Renal cortex interstitium (tissue), 3 donors: ENCODE measurements around the gene GSTCD. TPM values are rescaled to one million over a fixed set of nuclear protein-coding genes. Genes with fewer than 3 reads are reported as not detected.

Experiments used
- polyA plus RNA-seq, 3 donors: library from polyadenylated mRNA; unstranded; fragments of 120-200 nt; gene quantifications; one replicate each; pipeline ENCODE4 v1.2.1, GENCODE V29; 2013; ENCODE audit not compliant: insufficient read length in 3 of 3

GSTCD gene
- polyA plus RNA-seq, 3 donors: 15.4 to 19.1 (median 18.3) TPM

Other genes with a start within 250 kb of the GSTCD start
- gene PPA2, start 234.7 kb upstream of the GSTCD start, polyA plus RNA-seq: 100 to 1,000 TPM in 1 of 3 donors, 10 to 100 TPM in 2; 87.6 to 110 (median 96.4) TPM
- gene ARHGEF38, start 156.2 kb upstream of the GSTCD start, polyA plus RNA-seq: 1 to 10 TPM; 4.0 to 8.7 (median 5.3) TPM
- 10 to 100 TPM; 30.0 to 38.8 (median 33.0) TPM for gene INTS12, start 95 bp upstream of the GSTCD start, polyA plus RNA-seq
- 100 to 1,000 TPM; 171 to 187 (median 176) TPM for gene NPNT, start 186.7 kb downstream of the GSTCD start, polyA plus RNA-seq